B cell (primary cell): ENCODE results near the gene PCDHGA8. TPM values are rescaled to one million over a fixed set of nuclear protein-coding genes. Genes with fewer than 3 reads are reported as not detected.
A peak's percentile ranks its signal among the peaks of the same experiment; 100 is the strongest.

Experiments used
- ATAC-seq: fragments of 200-7000 bp; cut with Tn5 transposase; one replicate; pipeline ENCODE4 v1.10.0; 2021; ENCODE audit warnings: low read depth, mild to moderate bottlenecking, moderate number of reproducible peaks, moderate library complexity
- CTCF ChIA-PET: fragments of 350-600 bp; sonication (Branson Sonifier 250); formaldehyde crosslinking; loops from one replicate; lab custom pipeline; 2021; ENCODE audit warnings: antibody characterized with exemption, inconsistent platforms; lab: Charles Lee
- POLR2A ChIA-PET: fragments of 350-600 bp; sonication (Branson Sonifier 250); formaldehyde crosslinking; loops from one replicate; lab custom pipeline; 2021; ENCODE audit warnings: antibody characterized with exemption; lab: Charles Lee
- DNase-seq: peaks from one replicate; pipeline ENCODE4 v3.0.0; 2013
- H2AFZ ChIP-seq: 2 replicates; pipeline ENCODE4 v1.6.1; 2012; ENCODE audit warnings: mild to moderate bottlenecking, low read depth, low read length; ENCODE audit not compliant: insufficient read depth, poor library complexity, severe bottlenecking
- H3K27ac ChIP-seq, 2 donors: 1 replicate in 1 of 2; 2 replicates in 1 of 2; pipeline ENCODE4 v1.5.1; 2012 to 2013; ENCODE audit warnings: low read length in 2 of 2, mild to moderate bottlenecking in 2 of 2, moderate library complexity in 1 of 2
- H3K27me3 ChIP-seq, 4 experiments: fragments of 200-600 bp in 1 of 4; sonication (generic) in 1 of 4; replicated peaks in 1 of 4; 1 replicate in 2 of 4; 2 replicates in 2 of 4; pipeline versions ENCODE4 v1.6.1 to v1.7.0; 2013 to 2016; ENCODE audit warnings: low read length in 3 of 4, mild to moderate bottlenecking in 2 of 4, mixed read lengths in 1 of 4, moderate library complexity in 1 of 4; ENCODE audit not compliant: insufficient read depth in 4 of 4, control insufficient read depth in 3 of 4; ENCODE audit errors: control extremely low read depth in 1 of 4
- H3K36me3 ChIP-seq, 2 experiments: replicated peaks in 1 of 2; 1 replicate in 1 of 2; 2 replicates in 1 of 2; pipeline versions ENCODE4 v1.6.1 to v1.7.1; 2013; ENCODE audit warnings: low read length in 1 of 2; ENCODE audit not compliant: insufficient read depth in 2 of 2, control insufficient read depth in 1 of 2; ENCODE audit errors: control extremely low read depth in 1 of 2, extremely low read depth in 1 of 2
- H3K4me1 ChIP-seq, 2 donors: fragments of 200-600 bp in 1 of 2; sonication (generic) in 1 of 2; 1 replicate in 1 of 2; 2 replicates in 1 of 2; pipeline versions ENCODE4 v1.5.1 to v1.6.1; 2013 to 2017; ENCODE audit warnings: low read length in 2 of 2; ENCODE audit not compliant: control insufficient read depth in 2 of 2, insufficient read depth in 2 of 2
- H3K4me2 ChIP-seq: replicated peaks from 2 replicates; pipeline ENCODE3; 2012; ENCODE audit warnings: mild to moderate bottlenecking, low read depth, low read length; ENCODE audit not compliant: poor library complexity, severe bottlenecking
- H3K4me3 ChIP-seq, 5 experiments: fragments of 200-600 bp in 1 of 5; sonication (generic) in 1 of 5; 1 replicate in 3 of 5; 2 replicates in 2 of 5; pipeline versions ENCODE4 v1.5.1 to v1.7.0; 2011 to 2016; ENCODE audit warnings: low read length in 4 of 5, mild to moderate bottlenecking in 4 of 5, low read depth in 2 of 5, control low read depth in 1 of 5, moderate library complexity in 1 of 5; ENCODE audit not compliant: insufficient read depth in 1 of 5; ENCODE audit errors: control extremely low read depth in 1 of 5, extremely low read depth in 1 of 5
- H3K79me2 ChIP-seq: fragments of 200-600 bp; sonication (generic); one replicate; pipeline ENCODE4 v1.6.0; 2016; ENCODE audit warnings: low read length; ENCODE audit not compliant: control insufficient read depth, insufficient read depth
- H3K9ac ChIP-seq: fragments of 200-600 bp; sonication (generic); 2 replicates; pipeline ENCODE4 v1.6.1; 2017; ENCODE audit warnings: mild to moderate bottlenecking, low read length, moderate library complexity
- H3K9me3 ChIP-seq, 3 donors: one replicate each; pipeline versions ENCODE4 v1.6.1 to v1.7.1; 2013; ENCODE audit warnings: low read length in 2 of 3; ENCODE audit not compliant: control insufficient read depth in 2 of 3, insufficient read depth in 1 of 3; ENCODE audit errors: control extremely low read depth in 1 of 3
- H4K20me1 ChIP-seq: 2 replicates; pipeline ENCODE4 v1.6.0; 2012; ENCODE audit warnings: mild to moderate bottlenecking, low read length; ENCODE audit not compliant: insufficient read depth, control insufficient read depth, poor library complexity, severe bottlenecking
- H3K27ac Mint-ChIP-seq: one replicate; pipeline ENCODE4 v1.8.0; 2021; ENCODE audit warnings: mixed read lengths
- H3K27me3 Mint-ChIP-seq: one replicate; pipeline ENCODE4 v1.8.0; 2021; ENCODE audit warnings: mixed read lengths
- H3K4me1 Mint-ChIP-seq: one replicate; pipeline ENCODE4 v1.8.0; 2021; ENCODE audit warnings: mixed read lengths
- H3K4me3 Mint-ChIP-seq: one replicate; pipeline ENCODE4 v1.8.0; 2021; ENCODE audit warnings: mixed read lengths
- H3K9me3 Mint-ChIP-seq: one replicate; pipeline ENCODE4 v1.8.0; 2022; ENCODE audit warnings: mixed read lengths; ENCODE audit not compliant: insufficient read depth
- EZH2 ChIP-seq: IDR thresholded peaks from 2 replicates; pipeline ENCODE4 v1.6.1; 2012; ENCODE audit warnings: borderline replicate concordance, low read depth, mild to moderate bottlenecking, moderate library complexity, low read length; ENCODE audit not compliant: insufficient read depth, poor library complexity, severe bottlenecking
- WGBS: methylation state at CpG from one replicate; pipeline ENCODE4 v1.1.5; 2013; ENCODE audit warnings: missing lambda C conversion rate; ENCODE audit not compliant: insufficient coverage; 5-methylcytosine and 5-hydroxymethylcytosine counted together
- intact Hi-C: fragments of 100-400 bp; cut with micrococcal nuclease; formaldehyde crosslinking; loops from one replicate; pipeline ENCODE4 v1.10.0; 2022
- polyA plus RNA-seq: library from polyadenylated mRNA; depleted of rRNA; stranded (reverse); fragments of >200 nt; gene quantifications from 2 replicates; pipeline ENCODE4 v1.2.3, GENCODE V29; 2012
- total RNA-seq, 2 donors: library from RNA; stranded (reverse); fragments of 120-200 nt in 1 of 2; gene quantifications; 1 replicate in 1 of 2; 2 replicates in 1 of 2; pipeline versions ENCODE4 v1.2.3 to v1.2.4, GENCODE V29; 2013 to 2022
- TF ChIP-seq, protein P1 (sequence below): fragments of 200-600 bp; IDR thresholded peaks from one replicate; pipeline ENCODE4 v1.8.0; 2022; ENCODE audit warnings: antibody characterized with exemption, mild to moderate bottlenecking

The PCDHGA8 gene
- total and polyA plus RNA-seq, 2 donors (not counting 1 experiment from before 2014, with no cell fraction given) = 0.21 to 1.2 TPM

DNA sequence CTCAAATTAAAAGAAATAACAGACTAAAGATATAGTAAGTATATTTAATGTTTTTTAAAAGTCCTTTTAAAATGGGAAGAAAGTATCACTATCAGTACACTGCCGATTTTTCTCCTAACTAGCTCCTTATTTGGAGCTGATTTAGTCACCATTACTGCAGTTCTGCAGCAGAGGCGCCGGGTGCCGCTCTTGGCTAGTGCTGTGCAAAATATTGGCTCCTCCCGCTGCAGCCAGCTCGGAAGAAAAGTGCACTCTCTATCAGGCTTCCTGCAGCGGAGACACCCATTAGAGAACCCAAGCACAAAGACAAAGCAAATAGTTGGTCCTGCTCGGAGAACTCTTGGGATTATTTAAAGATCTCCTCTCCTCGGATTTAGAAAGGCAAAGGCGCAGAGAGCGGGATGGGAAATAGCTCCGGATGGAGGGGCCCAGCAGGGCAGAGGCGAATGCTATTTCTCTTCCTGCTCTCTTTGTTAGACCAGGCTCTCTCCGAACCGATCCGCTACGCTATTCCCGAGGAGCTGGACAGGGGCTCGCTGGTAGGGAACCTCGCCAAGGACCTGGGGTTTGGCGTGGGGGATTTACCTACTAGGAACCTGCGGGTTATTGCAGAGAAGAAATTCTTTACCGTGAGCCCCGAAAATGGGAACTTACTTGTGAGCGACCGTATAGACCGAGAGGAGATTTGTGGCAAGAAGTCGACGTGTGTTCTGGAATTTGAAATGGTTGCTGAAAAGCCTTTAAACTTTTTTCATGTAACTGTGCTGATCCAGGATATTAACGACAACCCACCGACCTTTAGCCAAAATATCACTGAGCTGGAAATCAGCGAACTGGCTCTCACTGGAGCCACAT lies 22.2 kb upstream of the PCDHGA8 start, which contains the start of gene PCDHGB3:
Gene PCDHGB3, plus strand, starts transcription at position 249 of the 855 bp plus-strand sequence. Its CDS starts 153 bp downstream, at position 402.
- ATAC-seq = peak; percentile 74
- peak; percentile 54 for DNase-seq
- H3K36me3 ChIP-seq = no peaks in the 10 kb centered on the region
- Mint-ChIP-seq H3K4me3 (peak within 1 kb of the TSS; percentile 82), H3K9me3 (peaks cover 9% of the 10 kb centered on the region), H3K4me1 (peaks cover 8% of the 10 kb centered on the region), H3K27ac (peak within 1 kb of the TSS; percentile 39), H3K27me3 (peaks cover 53% of the 10 kb centered on the region)
- peak within 1 kb of the TSS; percentile 51 for H3K9ac ChIP-seq
- H3K4me2 ChIP-seq = peak within 1 kb of the TSS; percentile 58
- ChIA-PET POLR2A (no interaction called here), CTCF (interaction anchor here (0.7 to 3.0 kb wide), 15 partner anchors 12 to 509 kb away, joined by 3 to 17 read pairs (median 4); partner anchors contain the start of genes PCDHGA10, PCDHGA11, PCDHGA12 and PCDHGC3)
- no peaks in the 10 kb centered on the region for H3K79me2 ChIP-seq
- 26% methylated on average over 32 of the region's 32 CpGs for WGBS
- TF ChIP-seq, protein P1, sequence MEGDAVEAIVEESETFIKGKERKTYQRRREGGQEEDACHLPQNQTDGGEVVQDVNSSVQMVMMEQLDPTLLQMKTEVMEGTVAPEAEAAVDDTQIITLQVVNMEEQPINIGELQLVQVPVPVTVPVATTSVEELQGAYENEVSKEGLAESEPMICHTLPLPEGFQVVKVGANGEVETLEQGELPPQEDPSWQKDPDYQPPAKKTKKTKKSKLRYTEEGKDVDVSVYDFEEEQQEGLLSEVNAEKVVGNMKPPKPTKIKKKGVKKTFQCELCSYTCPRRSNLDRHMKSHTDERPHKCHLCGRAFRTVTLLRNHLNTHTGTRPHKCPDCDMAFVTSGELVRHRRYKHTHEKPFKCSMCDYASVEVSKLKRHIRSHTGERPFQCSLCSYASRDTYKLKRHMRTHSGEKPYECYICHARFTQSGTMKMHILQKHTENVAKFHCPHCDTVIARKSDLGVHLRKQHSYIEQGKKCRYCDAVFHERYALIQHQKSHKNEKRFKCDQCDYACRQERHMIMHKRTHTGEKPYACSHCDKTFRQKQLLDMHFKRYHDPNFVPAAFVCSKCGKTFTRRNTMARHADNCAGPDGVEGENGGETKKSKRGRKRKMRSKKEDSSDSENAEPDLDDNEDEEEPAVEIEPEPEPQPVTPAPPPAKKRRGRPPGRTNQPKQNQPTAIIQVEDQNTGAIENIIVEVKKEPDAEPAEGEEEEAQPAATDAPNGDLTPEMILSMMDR = peak; percentile 38
- no peak for TF ChIP-seq EZH2
- intact Hi-C loops = loop anchor here (1.0 to 5.0 kb wide), 2 partner anchors 32 to 188 kb away; partner anchors contain the start of gene PCDHGA9
- H3K9me3 ChIP-seq = peaks cover 4 to 61% (median 45%) of the 10 kb centered on the region in 3 donors
- peak within 1 kb of the TSS in 4 of 5 experiments; percentile 23 to 55 (median 38) for H3K4me3 ChIP-seq
- no peak within 1 kb of the TSS for H3K27ac ChIP-seq
- no peaks in the 10 kb centered on the region for H4K20me1 ChIP-seq
- H2AFZ ChIP-seq = peak within 1 kb of the TSS; percentile 71
- peaks cover 0 to 65% (median 39%) of the 10 kb centered on the region in 4 experiments for H3K27me3 ChIP-seq
- peaks cover 0 to 5% of the 10 kb centered on the region in 2 donors for H3K4me1 ChIP-seq
